ENCODE measurements around the gene DGKI. TPM values are rescaled to one million over a fixed set of nuclear protein-coding genes. Genes with fewer than 3 reads are reported as not detected.

DGKI gene
- polyA plus RNA-seq, 3 donors = 1.7 to 2.2 (median 2.0) TPM

- DNase-seq (ENCODE audit: extremely low read depth in 1 of 11, low read depth in 9 of 11, low spot score in 4 of 11) = no peak
Measured at GRCh38 chr7:137813541-137813940, 33.2 kb downstream of the DGKI start.

- DNase-seq (ENCODE audit: extremely low read depth in 1 of 11, low read depth in 9 of 11, low spot score in 4 of 11) = no peak
Measured at GRCh38 chr7:137810248-137810647, 36.5 kb downstream of the DGKI start.

GRCh38 chr7:137804836-137805235, 41.9 kb downstream of the DGKI start:
- no peak for DNase-seq (ENCODE audit: extremely low read depth in 1 of 11, low read depth in 9 of 11, low spot score in 4 of 11)

- no peak for DNase-seq (ENCODE audit: extremely low read depth in 1 of 11, low read depth in 9 of 11, low spot score in 4 of 11)
Measured at GRCh38 chr7:137801491-137801890, 45.3 kb downstream of the DGKI start.

GRCh38 chr7:137801003-137801402, 45.8 kb downstream of the DGKI start:
- no peak for DNase-seq (ENCODE audit: extremely low read depth in 1 of 11, low read depth in 9 of 11, low spot score in 4 of 11)

GRCh38 chr7:137798073-137798763, 48.6 kb downstream of the DGKI start:
- DNase-seq (ENCODE audit: extremely low read depth in 1 of 11, low read depth in 9 of 11, low spot score in 4 of 11) = no peak

GRCh38 chr7:137795211-137795610, 51.6 kb downstream of the DGKI start:
- no peak for DNase-seq (ENCODE audit: extremely low read depth in 1 of 11, low read depth in 9 of 11, low spot score in 4 of 11)

- DNase-seq (ENCODE audit: extremely low read depth in 1 of 11, low read depth in 9 of 11, low spot score in 4 of 11) = no peak
Measured at GRCh38 chr7:137791930-137792329, 54.8 kb downstream of the DGKI start.

- peak in 2 of 11 donors; percentile 3 to 7 for DNase-seq (ENCODE audit: extremely low read depth in 1 of 11, low read depth in 9 of 11, low spot score in 4 of 11)
Measured at GRCh38 chr7:137790828-137791227, 55.9 kb downstream of the DGKI start.

- no peak for DNase-seq (ENCODE audit: extremely low read depth in 1 of 11, low read depth in 9 of 11, low spot score in 4 of 11)
Measured at GRCh38 chr7:137789215-137789882, 57.4 kb downstream of the DGKI start.

GRCh38 chr7:137787301-137787976, 59.3 kb downstream of the DGKI start:
- no peak for DNase-seq (ENCODE audit: extremely low read depth in 1 of 11, low read depth in 9 of 11, low spot score in 4 of 11)

GRCh38 chr7:137778511-137778910, 68.3 kb downstream of the DGKI start:
- DNase-seq (ENCODE audit: extremely low read depth in 1 of 11, low read depth in 9 of 11, low spot score in 4 of 11) = no peak

- no peak for DNase-seq (ENCODE audit: extremely low read depth in 1 of 11, low read depth in 9 of 11, low spot score in 4 of 11)
Measured at GRCh38 chr7:137774793-137775201, 72.0 kb downstream of the DGKI start.

GRCh38 chr7:137772748-137773147, 74.0 kb downstream of the DGKI start:
- no peak for DNase-seq (ENCODE audit: extremely low read depth in 1 of 11, low read depth in 9 of 11, low spot score in 4 of 11)

- DNase-seq (ENCODE audit: extremely low read depth in 1 of 11, low read depth in 9 of 11, low spot score in 4 of 11) = no peak
Measured at GRCh38 chr7:137772316-137772715, 74.5 kb downstream of the DGKI start.

- DNase-seq (ENCODE audit: extremely low read depth in 1 of 11, low read depth in 9 of 11, low spot score in 4 of 11) = no peak
Measured at GRCh38 chr7:137771679-137772078, 75.1 kb downstream of the DGKI start.

- no peak for DNase-seq (ENCODE audit: extremely low read depth in 1 of 11, low read depth in 9 of 11, low spot score in 4 of 11)
Measured at GRCh38 chr7:137771273-137771672, 75.5 kb downstream of the DGKI start.

GRCh38 chr7:137768366-137768765, 78.4 kb downstream of the DGKI start:
- DNase-seq (ENCODE audit: extremely low read depth in 1 of 11, low read depth in 9 of 11, low spot score in 4 of 11) = no peak

GRCh38 chr7:137762334-137762733, 84.4 kb downstream of the DGKI start:
- no peak for DNase-seq (ENCODE audit: extremely low read depth in 1 of 11, low read depth in 9 of 11, low spot score in 4 of 11)

GRCh38 chr7:137760111-137760510, 86.7 kb downstream of the DGKI start:
- DNase-seq (ENCODE audit: extremely low read depth in 1 of 11, low read depth in 9 of 11, low spot score in 4 of 11) = no peak
